Testis (tissue), 2 donors: ENCODE results near the gene ME3.

Experiments used
- CTCF ChIP-seq, 3 experiments: fragments of 450-650 bp in 2 of 3; fragments of 200-600 bp in 1 of 3; sonication (generic) in 1 of 3; IDR thresholded peaks; one replicate each; pipeline ENCODE4 v1.5.1; 2016 to 2019; ENCODE audit warnings: antibody characterized with exemption in 3 of 3, mild to moderate bottlenecking in 2 of 3, moderate library complexity in 1 of 3
- POLR2A ChIP-seq: fragments of 450-650 bp; IDR thresholded peaks from one replicate; pipeline ENCODE4 v1.6.1; 2017; ENCODE audit warnings: antibody characterized with exemption, mild to moderate bottlenecking, moderate library complexity

GRCh38 chr11:86418513-86418912, 253.9 kb downstream of the ME3 start:
- TF ChIP-seq POLR2A (no peak), CTCF (IDR thresholded peaks at IDR 0.05) (no peak)
